Uterus (tissue), 2 donors: Measurements from ENCODE around the gene ARHGAP31.

ENCODE experiments used
- CTCF ChIP-seq, 4 experiments: fragments of 200-600 bp in 2 of 4; fragments of 450-650 bp in 2 of 4; sonication (generic) in 2 of 4; IDR thresholded peaks; one replicate each; pipeline ENCODE4 v1.5.1; 2016 to 2019; ENCODE audit warnings: antibody characterized with exemption in 4 of 4, mild to moderate bottlenecking in 2 of 4, moderate library complexity in 1 of 4
- POLR2A ChIP-seq, 2 donors: fragments of 450-650 bp; IDR thresholded peaks; one replicate each; pipeline ENCODE4 v1.6.1; 2016; ENCODE audit warnings: antibody characterized with exemption in 2 of 2, mild to moderate bottlenecking in 1 of 2, moderate library complexity in 1 of 2

- TF ChIP-seq CTCF (IDR thresholded peaks at IDR 0.05) (no peak), POLR2A (IDR thresholded peaks at IDR 0.05) (no peak)
Observed at GRCh38 chr3:119288669-119289403, 5.3 kb upstream of the ARHGAP31 start.
